Lower leg skin (tissue), 4 donors: ENCODE data around the gene CLEC2L. TPM values are rescaled to one million over a fixed set of nuclear protein-coding genes. Genes with fewer than 3 reads are reported as not detected.

Experiments
- DNase-seq, 2 donors: peaks; one replicate each; pipeline ENCODE4 v3.0.0-alpha.2; 2019; ENCODE audit warnings: low spot score in 2 of 2
- H3K4me3 ChIP-seq: fragments of 200-600 bp; sonication (generic); 2 replicates; pipeline ENCODE4 v1.5.1; 2017; ENCODE audit warnings: mild to moderate bottlenecking, low read depth; ENCODE audit not compliant: poor library complexity, severe bottlenecking
- CTCF ChIP-seq, 3 donors: fragments of 450-650 bp; IDR thresholded peaks; one replicate each; pipeline ENCODE4 v1.5.1; 2016; ENCODE audit warnings: antibody characterized with exemption in 3 of 3, mild to moderate bottlenecking in 3 of 3, moderate library complexity in 2 of 3
- POLR2A ChIP-seq, 2 donors: fragments of 450-650 bp; IDR thresholded peaks; one replicate each; pipeline ENCODE4 v1.6.1; 2016 to 2017; ENCODE audit warnings: antibody characterized with exemption in 2 of 2, mild to moderate bottlenecking in 1 of 2, moderate library complexity in 1 of 2
- WGBS, 2 donors: methylation state at CpG; one replicate each; pipeline ENCODE4 v1.1.5; 2018; 5-methylcytosine and 5-hydroxymethylcytosine counted together
- intact Hi-C: fragments of 100-400 bp; cut with DNase I; formaldehyde crosslinking; loops from one replicate; pipeline ENCODE4 v1.15.0; 2023; ENCODE audit warnings: low total_unique reads
- total RNA-seq, 4 donors: library from RNA; depleted of rRNA; stranded (reverse); fragments of >200 nt; gene quantifications; one replicate each; pipeline ENCODE4 v1.1.0, GENCODE V29; 2016

CLEC2L gene
- total RNA-seq, 4 donors from 2014 or later: not detected

DNA sequence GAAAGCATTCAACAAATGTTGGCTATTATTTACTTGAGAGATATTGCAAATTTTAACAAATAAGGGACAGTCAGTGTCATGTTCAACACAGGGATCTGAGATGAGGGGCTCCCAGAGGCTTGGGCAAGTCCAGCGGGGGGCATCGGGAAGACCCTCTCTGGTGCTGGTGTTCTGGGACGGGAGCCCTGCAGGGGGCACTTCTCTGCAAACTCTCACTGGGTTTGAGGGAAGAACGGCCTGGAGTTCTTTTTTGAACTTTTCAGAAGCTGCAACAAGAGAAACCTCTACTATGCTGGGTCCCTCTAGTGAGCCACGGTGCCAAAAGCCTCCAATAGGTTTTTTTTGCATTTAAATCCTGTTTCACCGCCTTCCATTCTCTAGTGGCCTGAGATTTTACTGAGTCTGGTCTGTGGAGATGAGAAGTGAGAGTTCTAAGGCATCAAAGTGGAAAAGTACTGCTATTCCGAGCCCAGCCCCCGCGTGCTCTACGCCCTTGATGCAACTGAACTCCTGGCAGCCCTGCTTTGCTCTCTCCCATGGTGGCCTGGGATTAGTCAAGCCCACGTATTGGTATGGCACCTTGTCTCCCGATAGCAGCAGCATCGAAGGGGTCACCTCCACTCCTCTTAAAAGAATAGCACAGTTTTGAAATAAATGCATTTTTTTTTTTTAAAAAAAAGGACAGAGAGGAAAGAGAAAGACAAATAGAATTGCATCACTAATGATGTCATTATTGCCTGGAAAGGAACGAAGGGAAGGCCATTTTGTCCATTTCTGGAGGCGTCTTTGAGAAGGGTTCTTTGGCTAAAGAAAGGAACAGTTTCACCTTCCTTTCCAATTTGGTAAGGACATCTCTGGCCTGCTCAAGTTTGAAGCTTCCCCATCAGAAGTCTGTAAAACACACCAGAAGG lies 43.5 kb downstream of the CLEC2L start:
- no peak for TF ChIP-seq POLR2A (IDR thresholded peaks at IDR 0.05)
- TF ChIP-seq CTCF (IDR thresholded peaks at IDR 0.05): no peak
- intact Hi-C loops: no loop called here
- DNase-seq: peak in 1 of 2 donors; percentile 48
- no peak overlapping the region for H3K4me3 ChIP-seq
- 90 to 93% methylated on average over 15 of the region's 15 CpGs for WGBS, 2 donors

GRCh38 chr7:139567647-139568345 lies 44.3 kb downstream of the CLEC2L start:
- 91 to 93% methylated on average over 14 of the region's 14 CpGs for WGBS, 2 donors
- no peak overlapping the region for H3K4me3 ChIP-seq
- no peak for TF ChIP-seq CTCF (IDR thresholded peaks at IDR 0.05)
- peak in 1 of 2 donors; percentile 57 for DNase-seq
- intact Hi-C loops: no loop called here

- intact Hi-C loops: no loop called here
- no peak overlapping the region for H3K4me3 ChIP-seq
- 92 to 95% methylated on average over 6 of the region's 6 CpGs for WGBS, 2 donors
- no peak for TF ChIP-seq POLR2A (IDR thresholded peaks at IDR 0.05)
- DNase-seq: peak in 1 of 2 donors; percentile 32
These were observed 44.8 kb downstream of the CLEC2L start for GRCh38 chr7:139568346-139568675.

DNA sequence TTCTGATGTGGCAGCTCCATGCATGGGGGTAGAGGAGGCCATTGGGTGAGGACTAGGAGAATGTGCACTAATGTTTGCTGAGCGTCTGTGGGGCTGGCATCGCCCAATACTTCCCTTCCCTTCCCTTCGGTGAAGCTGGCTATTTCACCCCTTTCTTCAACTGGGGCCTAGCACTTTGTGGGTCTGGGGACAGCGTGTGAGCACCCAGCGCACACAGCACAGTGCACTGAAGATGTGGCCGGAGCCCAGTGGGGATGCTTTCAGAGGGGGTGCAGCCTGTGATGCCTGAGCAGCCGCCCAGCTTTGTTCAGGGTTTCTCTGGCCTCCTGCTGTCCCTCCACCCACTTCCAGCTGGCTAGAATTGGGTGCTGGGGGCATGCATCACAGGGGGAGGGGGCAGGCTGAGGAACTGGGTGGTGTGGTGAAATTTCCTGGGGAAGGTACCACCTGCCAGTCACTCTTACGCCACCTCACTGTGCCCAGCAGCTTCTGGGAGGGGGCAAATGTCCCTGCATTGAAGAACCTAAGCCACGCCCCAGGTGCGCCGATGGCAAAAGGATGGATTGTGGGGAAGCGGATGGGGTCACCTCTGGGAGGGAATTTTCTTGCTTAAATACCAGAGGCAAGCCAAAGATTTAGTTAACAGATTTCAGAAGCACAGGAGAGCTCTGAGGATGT lies 45.5 kb downstream of the CLEC2L start:
- WGBS, 2 donors: 96 to 97% methylated on average over 12 of the region's 12 CpGs
- intact Hi-C loops: no loop called here
- no peak for TF ChIP-seq POLR2A (IDR thresholded peaks at IDR 0.05)
- no peak for TF ChIP-seq CTCF (IDR thresholded peaks at IDR 0.05)
- DNase-seq: peak in 1 of 2 donors; percentile 66
- H3K4me3 ChIP-seq: no peak overlapping the region

DNA sequence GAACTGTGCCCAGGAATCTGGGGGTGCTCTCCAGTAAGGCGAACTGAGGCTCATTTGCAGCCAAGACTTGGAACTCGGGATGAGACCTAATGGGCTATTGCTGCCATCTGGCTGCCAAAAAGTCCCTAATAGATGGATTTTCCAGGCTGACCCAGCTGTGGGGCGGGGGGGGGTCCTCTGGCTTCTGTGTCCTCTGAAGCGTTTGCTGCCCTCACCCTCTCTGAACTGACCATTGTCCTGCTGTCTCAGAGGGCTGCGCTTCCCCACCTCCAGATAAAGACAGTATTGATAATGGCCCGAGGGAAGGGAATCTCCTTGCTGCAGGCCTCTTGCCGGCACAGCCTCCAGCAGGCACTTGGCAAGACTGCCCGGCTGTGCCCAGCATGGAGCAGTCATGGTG lies 46.6 kb downstream of the CLEC2L start:
- DNase-seq: peak in 1 of 2 donors; percentile 64
- intact Hi-C loops: no loop called here
- H3K4me3 ChIP-seq: no peak overlapping the region
- WGBS, 2 donors: 86% methylated on average over 8 of the region's 8 CpGs
- TF ChIP-seq POLR2A (IDR thresholded peaks at IDR 0.05) (no peak), CTCF (IDR thresholded peaks at IDR 0.05) (no peak)

DNA sequence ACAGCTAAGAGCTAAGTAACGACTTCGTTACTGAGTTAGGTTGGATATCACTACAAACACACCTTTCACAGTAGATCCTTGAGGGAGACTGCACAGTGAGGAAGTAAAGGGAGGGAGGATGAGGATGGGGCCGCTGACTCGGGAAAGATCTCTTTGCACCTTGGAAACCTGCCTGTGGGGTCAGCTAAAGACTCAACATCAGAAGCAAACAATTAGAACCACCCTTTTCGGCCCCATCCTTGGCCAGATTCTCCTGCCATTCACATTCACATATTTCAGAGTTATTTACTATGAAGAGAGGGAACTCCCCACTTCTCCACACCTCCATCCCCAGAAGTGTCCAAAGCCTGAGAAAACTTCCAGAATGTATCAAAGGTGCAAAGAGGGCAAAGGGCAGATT lies 47.1 kb downstream of the CLEC2L start:
- TF ChIP-seq CTCF (IDR thresholded peaks at IDR 0.05) (no peak), POLR2A (IDR thresholded peaks at IDR 0.05) (no peak)
- no peak overlapping the region for H3K4me3 ChIP-seq
- WGBS, 2 donors: 82 to 91% methylated on average over 5 of the region's 5 CpGs
- intact Hi-C loops: no loop called here
- DNase-seq: peak in 1 of 2 donors; percentile 40
